ENCODE measurements around the gene LYPD5. TPM values are rescaled to one million over a fixed set of nuclear protein-coding genes. Genes with fewer than 3 reads are reported as not detected.
"Not testable (repeated sequence)": the region's sequence is repeated elsewhere in the genome, so short reads cannot be mapped to it uniquely, and the experiment has no call there.

LYPD5 gene
- total RNA-seq, 4 donors from 2014 or later, result 48.5 to 114 (median 98.5) TPM

- H3K36me3 ChIP-seq, result peaks cover 96% of the 10 kb centered on the region
- H3K4me1 ChIP-seq, result no peaks in the 10 kb centered on the region
- peaks cover 74% of the 10 kb centered on the region for H3K9me3 ChIP-seq
- H3K27me3 ChIP-seq, result no peaks in the 10 kb centered on the region
- H3K27ac ChIP-seq, result no peak overlapping the region
- no peak for TF ChIP-seq POLR2AphosphoS5 (IDR thresholded peaks at IDR 0.05)
- TF ChIP-seq POLR2A (IDR thresholded peaks at IDR 0.05), result no peak
- no peak for TF ChIP-seq EP300 (IDR thresholded peaks at IDR 0.05)
- no peak for TF ChIP-seq CTCF (IDR thresholded peaks at IDR 0.05)
- DNase-seq (ENCODE audit: low spot score in 2 of 2), result no peak
- H3K4me3 ChIP-seq, result no peak overlapping the region
Observed at GRCh38 chr19:43839139-43839538, 36.9 kb upstream of the LYPD5 start.

DNA sequence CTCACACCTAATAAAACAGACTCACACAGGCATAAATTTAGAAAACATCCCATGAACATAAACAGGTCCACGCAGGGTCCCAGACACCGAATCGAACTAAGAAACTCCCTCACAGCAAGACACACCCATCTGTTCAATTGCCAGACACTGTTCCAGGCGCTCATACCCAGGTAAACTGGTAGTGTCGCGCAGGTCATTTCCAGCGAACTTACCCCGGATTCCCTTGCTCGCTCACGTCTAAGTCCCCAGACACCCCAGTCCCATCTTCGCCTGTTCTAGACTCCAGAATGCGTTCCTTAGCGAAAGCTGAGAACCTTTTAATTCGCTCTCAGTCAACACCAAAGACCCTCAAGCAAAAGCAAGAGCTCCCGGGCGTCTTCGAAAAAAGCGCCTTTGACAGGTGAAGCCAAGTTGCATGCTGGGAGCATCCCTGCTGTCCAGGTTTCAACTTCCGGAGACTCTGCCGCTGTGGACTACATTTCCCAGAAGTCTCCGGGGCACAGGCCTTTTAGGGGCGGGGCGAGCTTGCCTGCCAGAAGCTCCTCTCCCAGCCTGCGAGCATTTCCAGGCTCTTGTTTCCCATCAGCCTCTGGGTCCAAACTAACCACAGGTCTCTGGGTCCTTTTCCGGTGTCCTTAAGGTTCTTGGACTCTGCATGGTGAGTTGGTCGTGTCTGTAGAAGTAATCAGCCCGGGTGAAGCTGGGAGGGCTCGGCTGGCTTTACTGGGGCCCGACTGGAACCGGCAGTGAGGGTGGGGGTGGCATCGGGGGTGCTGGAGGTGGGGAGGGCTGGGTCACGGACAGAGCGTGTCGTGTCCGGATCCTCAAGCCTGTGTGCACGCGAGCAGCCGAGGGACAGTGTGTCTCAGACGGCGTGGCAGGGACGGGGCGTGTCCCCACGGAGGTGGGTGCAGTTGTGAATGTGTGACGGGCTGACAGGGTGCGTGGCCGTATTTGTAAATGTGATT, 24.8 kb upstream of the LYPD5 start, which contains the start of gene ZNF283:
Gene ZNF283 (plus strand): TSS at position 535 of the 968 bp plus-strand sequence. CDS start 6,184 bp downstream, outside the sequence.
- H3K4me1 ChIP-seq, result peaks cover 14% of the 10 kb centered on the region
- peak within 1 kb of the TSS; percentile 70 for H3K4me3 ChIP-seq
- peak within 1 kb of the TSS; percentile 76 for H3K27ac ChIP-seq
- H3K9me3 ChIP-seq, result no peaks in the 10 kb centered on the region
- peaks cover 4% of the 10 kb centered on the region for H3K27me3 ChIP-seq
- peaks cover 29% of the 10 kb centered on the region for H3K36me3 ChIP-seq
- no peak for TF ChIP-seq EP300 (IDR thresholded peaks at IDR 0.05)
- TF ChIP-seq POLR2A (IDR thresholded peaks at IDR 0.05), result no peak
- TF ChIP-seq CTCF (IDR thresholded peaks at IDR 0.05), result no peak
- WGBS, result 17% methylated on average over 24 of the region's 46 CpGs
- DNase-seq (ENCODE audit: low spot score in 2 of 2), result peak; percentile 90 to 92

GRCh38 chr19:43824572-43824971, 22.3 kb upstream of the LYPD5 start:
- not testable (repeated sequence) for H3K9me3 ChIP-seq; H3K27me3 ChIP-seq; DNase-seq (ENCODE audit: low spot score in 2 of 2); H3K36me3 ChIP-seq; H3K4me3 ChIP-seq; H3K27ac ChIP-seq
- 61% methylated on average over 4 of the region's 4 CpGs for WGBS
- peaks cover 28% of the 10 kb centered on the region for H3K4me1 ChIP-seq

- H3K36me3 ChIP-seq; H3K27me3 ChIP-seq; H3K27ac ChIP-seq; H3K9me3 ChIP-seq; H3K4me3 ChIP-seq; DNase-seq (ENCODE audit: low spot score in 2 of 2): not testable (repeated sequence)
- peaks cover 33% of the 10 kb centered on the region for H3K4me1 ChIP-seq
- WGBS, result 87% methylated on average over 3 of the region's 3 CpGs
Observed at GRCh38 chr19:43823856-43824255, 21.6 kb upstream of the LYPD5 start.

DNA sequence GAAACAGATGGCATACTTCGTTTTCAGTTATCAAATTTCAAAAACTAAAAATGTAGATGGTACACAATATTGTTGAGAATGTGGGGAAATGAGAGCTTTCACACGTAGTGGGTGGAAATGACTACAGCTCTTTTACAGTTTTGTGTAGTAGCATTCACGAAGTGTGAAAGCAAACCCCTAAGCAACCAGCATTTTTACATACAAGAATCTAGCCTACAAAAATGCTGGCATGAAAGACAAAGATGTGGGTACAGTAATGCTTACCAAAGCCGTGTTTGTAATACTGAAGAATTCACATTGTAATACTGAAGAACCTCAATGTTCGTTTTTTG, 18.6 kb upstream of the LYPD5 start:
- no peaks in the 10 kb centered on the region for H3K36me3 ChIP-seq
- peak overlapping the region; percentile 41 for H3K4me3 ChIP-seq
- 28% methylated on average over 5 of the region's 5 CpGs for WGBS
- TF ChIP-seq EP300 (IDR thresholded peaks at IDR 0.05) (no peak), POLR2A (IDR thresholded peaks at IDR 0.05) (no peak), POLR2AphosphoS5 (IDR thresholded peaks at IDR 0.05) (no peak), CTCF (IDR thresholded peaks at IDR 0.05) (no peak)
- H3K9me3 ChIP-seq, result no peaks in the 10 kb centered on the region
- DNase-seq (ENCODE audit: low spot score in 2 of 2), result no peak
- H3K4me1 ChIP-seq, result peaks cover 23% of the 10 kb centered on the region
- no peak overlapping the region for H3K27ac ChIP-seq
- peaks cover 9% of the 10 kb centered on the region for H3K27me3 ChIP-seq

DNA sequence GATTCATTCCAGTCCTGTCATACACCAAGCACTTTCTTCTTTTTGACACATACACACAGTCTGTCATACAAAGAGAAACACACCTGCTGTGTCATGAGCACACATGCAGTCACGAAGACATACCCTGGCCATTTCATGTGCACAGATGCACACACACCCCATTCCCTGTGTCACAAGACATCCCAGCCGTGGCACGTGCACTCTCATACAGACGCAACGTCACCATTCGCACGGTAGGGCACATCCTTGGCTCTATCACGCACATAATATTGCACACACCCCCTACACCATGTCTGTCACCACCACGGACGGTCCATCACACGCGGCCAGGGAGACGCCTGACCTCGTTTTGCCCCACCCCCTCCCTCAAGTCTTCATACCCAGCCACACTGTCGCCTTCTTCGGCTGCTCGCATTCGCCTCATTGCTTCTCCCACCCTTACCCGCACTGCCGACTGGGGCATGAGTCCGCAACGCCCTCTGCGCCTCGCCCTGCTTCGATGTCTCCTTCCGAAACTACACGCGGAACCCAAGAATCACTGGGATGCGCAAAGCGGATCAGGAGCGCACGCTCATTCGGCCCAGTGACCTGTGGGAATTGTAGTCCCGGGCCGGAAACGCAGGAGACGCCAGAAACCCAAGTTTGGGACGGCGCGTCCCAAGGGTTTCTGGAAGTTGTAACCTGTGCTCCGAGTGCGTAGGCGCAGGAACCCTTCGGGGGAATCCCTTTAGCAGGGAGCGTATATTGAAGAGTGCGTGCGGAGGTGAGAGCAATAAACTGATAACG, 18.0 kb upstream of the LYPD5 start:
- TF ChIP-seq EP300 (IDR thresholded peaks at IDR 0.05) (no peak), POLR2AphosphoS5 (IDR thresholded peaks at IDR 0.05) (no peak), POLR2A (IDR thresholded peaks at IDR 0.05) (no peak), CTCF (IDR thresholded peaks at IDR 0.05) (no peak)
- Histone ChIP-seq H3K4me3 (peak overlapping the region; percentile 41), H3K4me1 (peaks cover 23% of the 10 kb centered on the region), H3K27me3 (peaks cover 9% of the 10 kb centered on the region), H3K9me3 (no peaks in the 10 kb centered on the region), H3K27ac (no peak overlapping the region), H3K36me3 (no peaks in the 10 kb centered on the region)
- WGBS, result 19% methylated on average over 36 of the region's 48 CpGs
- DNase-seq (ENCODE audit: low spot score in 2 of 2), result no peak

Measured in suprapubic skin (tissue), 4 donors.